ENCODE results near the gene CD300LD. TPM values are rescaled to one million over a fixed set of nuclear protein-coding genes. Genes with fewer than 3 reads are reported as not detected.
A peak's percentile ranks its signal among the peaks of the same experiment; 100 is the strongest.
"Not testable (repeated sequence)": the region's sequence is repeated elsewhere in the genome, so short reads cannot be mapped to it uniquely, and the experiment has no call there.

Gene CD300LD
- not detected in 2 replicates for total RNA-seq (2014; rRNA removed; shearing (Covaris generic))

DNA sequence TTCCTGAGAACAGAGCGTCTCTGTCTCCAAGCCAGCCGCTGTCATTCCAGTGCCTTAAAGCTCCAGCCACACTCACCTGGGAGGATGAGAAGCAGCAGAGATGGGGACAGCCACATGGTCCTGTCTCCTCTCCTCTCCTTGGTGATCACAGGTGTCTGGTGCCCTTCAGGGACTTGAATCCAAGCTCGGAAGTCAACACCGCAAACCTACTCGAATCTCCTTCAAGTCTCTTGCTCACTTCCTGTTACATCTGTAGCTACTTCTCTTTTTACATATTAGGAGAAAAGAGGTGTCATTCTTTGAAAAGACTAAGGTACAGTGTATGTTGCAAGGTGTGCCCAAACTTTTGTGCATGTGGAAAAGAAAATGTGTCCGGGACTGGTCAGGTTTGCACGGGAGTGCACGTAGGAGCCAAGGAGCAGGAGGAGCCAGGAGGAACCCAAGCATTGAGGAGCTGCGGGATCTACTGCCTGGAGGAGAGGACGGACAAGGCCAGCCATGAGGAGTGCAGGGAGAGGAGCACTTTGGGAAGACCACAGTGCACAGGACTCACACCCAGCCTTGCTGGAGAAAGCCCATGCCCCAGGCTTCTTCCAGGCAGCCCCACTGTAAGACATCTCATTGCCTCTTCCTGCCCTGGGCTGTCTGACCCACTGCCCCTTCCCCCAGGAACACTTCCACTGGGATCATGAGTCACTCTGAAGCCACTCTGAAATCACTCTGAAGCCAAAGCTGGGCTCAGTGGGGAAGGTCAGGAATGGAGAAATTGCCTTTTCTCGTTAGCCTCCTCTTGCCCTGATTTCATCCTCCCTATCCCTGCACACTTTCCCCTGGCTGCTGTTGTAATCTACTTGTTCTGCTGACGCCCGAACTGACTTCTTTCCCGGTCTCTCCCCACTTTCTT, at the start of gene CD300LD:
Gene CD300LD, minus strand, starts transcription at position 197 of the 904 bp plus-strand sequence. Its CDS starts 81 bp downstream, at position 116.
- DNase-seq (ENCODE audit: low read depth) = peak; percentile 37

DNA sequence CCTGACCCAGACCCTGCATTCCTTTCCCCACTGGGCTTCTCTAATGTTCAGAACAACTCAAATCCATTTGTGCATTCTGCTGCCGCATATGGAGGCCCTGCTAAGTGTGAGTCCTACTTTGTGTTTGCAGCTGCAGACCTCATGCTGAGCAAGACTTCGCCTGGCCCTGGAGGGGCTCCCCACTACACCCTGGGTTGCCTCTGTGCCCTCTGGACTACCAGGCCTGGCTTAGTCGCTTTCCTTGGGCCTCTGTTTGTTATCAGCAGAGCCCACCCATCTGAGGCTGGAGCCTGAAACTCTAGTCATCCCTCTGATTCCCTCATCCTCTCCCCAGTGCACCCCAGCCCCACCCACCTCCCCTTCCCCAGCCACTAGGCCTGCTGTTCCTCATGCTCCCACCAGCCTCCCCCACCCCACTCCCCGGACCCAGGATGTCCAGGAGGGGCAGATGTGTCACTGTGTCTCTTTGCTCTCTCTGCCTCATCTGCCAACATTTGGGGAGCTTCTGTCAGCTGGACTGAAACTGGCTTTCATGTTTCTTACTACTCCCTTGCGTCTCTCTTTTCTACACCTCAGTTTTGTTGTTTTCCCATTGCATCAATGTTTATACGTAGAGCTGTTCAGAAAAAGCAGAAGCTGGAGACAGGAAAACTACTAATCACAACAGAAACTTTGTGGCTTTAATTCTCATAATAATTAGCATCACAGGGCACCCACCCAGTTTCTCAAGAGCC, 49.3 kb upstream of the CD300LD start:
- no peak for DNase-seq (ENCODE audit: low read depth)

DNA sequence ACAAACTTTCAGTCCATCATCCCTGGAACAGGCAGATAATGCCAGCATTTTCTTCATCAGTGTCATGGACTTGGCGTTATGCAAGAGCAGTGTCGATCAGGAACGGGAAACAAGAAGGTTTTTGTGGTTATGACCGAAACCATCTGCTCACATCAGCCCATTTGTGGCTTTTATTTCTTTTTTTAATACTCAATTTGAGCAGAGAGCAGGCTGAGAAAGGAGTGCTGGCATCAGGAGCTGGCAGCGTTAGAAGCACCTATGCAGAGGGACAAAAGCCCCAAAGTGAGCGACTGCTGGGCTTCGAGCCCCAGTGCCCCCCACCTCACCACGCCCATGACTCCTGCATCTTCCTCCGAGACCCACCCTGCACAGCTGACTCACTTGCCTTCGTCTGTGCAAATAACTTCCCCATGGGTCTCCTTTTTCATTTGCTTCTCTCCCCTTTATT, 47.6 kb upstream of the CD300LD start:
- DNase-seq (ENCODE audit: low read depth) = no peak

DNA sequence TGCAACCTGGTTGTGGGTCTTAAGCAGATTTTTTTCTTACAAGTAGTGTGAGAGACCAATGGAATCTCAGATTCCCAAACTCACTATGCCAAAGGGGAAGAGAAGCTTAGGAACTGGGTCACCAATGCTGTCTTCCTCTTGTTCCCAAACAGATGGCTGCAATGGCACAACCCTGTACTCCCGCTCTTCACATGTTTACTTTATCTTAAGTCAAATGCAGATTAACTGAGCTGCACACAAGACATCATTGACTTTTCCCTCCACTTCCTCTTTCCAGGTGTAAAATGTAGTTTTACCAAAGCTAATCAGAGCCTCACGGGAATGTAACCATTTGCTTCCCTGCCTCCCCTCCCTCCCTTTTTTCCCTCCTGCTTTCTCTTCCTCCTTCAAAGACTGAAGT, 45.8 kb upstream of the CD300LD start:
- DNase-seq (ENCODE audit: low read depth) = no peak

DNA sequence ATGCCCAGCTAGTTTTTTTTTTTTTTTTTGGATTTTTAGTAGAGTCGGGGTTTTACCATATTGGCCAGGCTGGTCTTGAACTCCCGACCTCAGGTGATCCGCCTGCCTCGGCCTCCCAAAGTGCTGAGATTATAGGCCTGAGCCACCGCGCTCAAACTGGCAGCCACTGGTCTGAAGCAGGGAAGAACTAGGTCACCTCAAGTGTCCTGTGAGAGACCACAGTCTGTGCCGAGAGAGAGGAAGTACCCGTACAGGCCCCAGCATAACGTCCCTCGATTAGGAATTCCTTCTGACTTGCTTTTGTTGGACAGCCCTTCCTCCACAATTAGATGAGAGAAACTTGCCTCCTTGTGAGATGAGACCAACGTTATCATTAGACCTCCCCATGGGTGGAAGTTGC, 45.2 kb upstream of the CD300LD start:
- no peak for DNase-seq (ENCODE audit: low read depth)

DNA sequence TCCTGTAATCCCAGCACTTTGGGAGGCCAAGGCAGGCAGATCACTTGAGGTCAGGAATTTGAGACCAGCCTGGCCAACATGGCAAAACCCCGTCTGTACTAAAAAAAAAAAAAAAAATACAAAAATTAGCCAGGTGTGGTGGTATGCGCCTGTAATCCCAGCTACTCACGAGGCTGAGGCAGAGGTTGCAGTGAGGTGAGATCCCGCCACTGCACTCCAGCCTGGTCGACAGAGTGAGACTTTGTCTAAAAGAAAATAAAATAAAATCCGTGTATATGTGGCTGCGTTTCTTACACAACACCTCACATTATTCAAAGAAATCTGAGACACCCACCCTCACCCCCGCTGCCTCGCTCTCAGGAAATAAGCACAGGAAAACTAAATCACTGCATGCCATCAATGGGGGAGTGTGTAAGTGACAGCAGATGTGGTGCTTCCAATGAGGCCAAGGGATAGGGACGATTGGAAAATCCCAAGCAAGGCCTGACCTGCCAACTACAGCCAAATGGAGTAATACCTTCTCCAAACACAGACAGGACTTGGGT, 44.5 kb upstream of the CD300LD start:
- DNase-seq (ENCODE audit: low read depth) = not testable (repeated sequence)

DNA sequence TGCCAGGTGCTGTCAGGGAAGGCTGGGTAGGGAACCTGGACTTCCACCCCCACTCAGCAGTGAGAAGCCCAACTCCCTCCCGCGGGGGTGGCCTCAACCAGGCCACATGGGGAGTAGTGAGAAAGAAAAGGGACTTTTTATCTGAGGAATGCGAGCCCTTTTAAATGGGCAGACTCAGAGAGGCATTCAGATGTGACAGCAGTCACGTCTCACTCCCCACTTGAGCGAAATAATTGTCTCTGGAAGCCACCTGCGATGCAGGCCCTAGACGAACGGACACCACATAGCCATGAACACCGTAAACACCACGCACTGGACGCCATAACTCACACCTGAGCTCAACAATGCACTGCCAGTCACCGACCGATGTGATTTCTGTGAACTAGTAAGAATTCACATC, 43.3 kb upstream of the CD300LD start:
- no peak for DNase-seq (ENCODE audit: low read depth)

GRCh38 chr17:74633326-74633725, 41.2 kb upstream of the CD300LD start:
- no peak for DNase-seq (ENCODE audit: low read depth)

GRCh38 chr17:74632617-74633016, 40.5 kb upstream of the CD300LD start:
- no peak for DNase-seq (ENCODE audit: low read depth)

- peak; percentile 28 for DNase-seq (ENCODE audit: low read depth)
These were observed 39.7 kb upstream of the CD300LD start for GRCh38 chr17:74631468-74632450.

DNA sequence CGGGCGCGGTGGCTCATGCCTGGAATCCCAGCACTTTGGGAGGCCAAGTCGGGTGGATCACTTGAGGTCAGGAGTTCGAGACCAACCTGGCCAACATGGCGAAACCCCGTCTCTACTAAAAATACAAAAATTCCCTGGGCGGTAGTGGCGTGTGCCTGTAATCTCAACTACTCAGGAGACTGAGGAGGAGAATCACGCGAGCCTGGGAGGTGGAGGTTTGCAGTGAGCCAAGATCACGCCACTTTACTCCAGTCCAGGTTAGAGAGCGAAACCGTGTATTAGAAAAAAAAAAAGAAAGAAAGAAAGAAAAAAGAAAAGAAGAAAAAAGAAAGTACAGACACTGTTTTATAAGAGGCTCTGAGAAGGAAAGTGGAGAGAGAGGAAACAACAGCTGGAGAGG, 38.2 kb upstream of the CD300LD start:
- DNase-seq (ENCODE audit: low read depth) = not testable (repeated sequence)

GRCh38 chr17:74625661-74626060, 33.6 kb upstream of the CD300LD start:
- DNase-seq (ENCODE audit: low read depth) = no peak

DNA sequence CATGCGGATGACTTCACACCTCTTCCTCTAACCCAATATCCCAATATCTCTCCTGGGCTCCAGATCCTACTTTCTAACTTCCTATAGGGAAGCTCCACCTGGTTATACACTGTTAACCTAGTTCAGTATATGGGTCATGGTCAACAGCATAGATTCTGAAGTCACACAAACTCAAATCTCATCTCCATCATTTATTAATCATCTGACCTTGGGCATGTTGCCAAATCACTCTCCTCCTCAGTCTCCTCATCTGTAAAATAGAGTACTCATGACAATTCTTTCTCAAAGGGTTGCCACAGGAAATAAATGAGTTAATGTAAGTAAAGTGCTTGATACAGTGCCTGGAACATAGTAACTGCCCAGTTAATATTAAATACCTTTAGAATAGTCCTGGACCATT, 32.0 kb upstream of the CD300LD start:
- DNase-seq (ENCODE audit: low read depth) = no peak

DNA sequence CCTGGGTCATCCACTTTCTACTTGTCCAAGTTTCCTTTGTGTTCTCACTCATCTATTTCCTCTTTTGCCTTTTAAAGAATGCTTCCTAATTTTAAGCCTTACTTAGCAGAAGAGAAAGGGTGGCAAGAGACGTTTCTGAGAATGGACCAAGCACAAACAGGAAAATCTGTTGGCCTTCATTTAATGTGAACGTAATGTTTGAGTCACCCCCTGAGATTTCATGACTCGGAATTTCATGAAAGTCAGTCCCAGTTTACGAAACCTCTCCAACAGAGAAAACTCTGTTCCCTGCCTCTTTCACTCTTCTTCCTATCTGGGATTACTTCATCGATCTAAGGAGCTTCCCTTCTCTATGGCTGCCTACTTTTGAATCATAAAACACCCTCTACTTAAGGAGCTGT, 31.6 kb upstream of the CD300LD start, which contains the start of gene CD300E:
Gene CD300E, minus strand, starts transcription at position 46 of the 401 bp plus-strand sequence. CDS start 117 bp downstream, outside the sequence.
- DNase-seq (ENCODE audit: low read depth) = no peak

DNA sequence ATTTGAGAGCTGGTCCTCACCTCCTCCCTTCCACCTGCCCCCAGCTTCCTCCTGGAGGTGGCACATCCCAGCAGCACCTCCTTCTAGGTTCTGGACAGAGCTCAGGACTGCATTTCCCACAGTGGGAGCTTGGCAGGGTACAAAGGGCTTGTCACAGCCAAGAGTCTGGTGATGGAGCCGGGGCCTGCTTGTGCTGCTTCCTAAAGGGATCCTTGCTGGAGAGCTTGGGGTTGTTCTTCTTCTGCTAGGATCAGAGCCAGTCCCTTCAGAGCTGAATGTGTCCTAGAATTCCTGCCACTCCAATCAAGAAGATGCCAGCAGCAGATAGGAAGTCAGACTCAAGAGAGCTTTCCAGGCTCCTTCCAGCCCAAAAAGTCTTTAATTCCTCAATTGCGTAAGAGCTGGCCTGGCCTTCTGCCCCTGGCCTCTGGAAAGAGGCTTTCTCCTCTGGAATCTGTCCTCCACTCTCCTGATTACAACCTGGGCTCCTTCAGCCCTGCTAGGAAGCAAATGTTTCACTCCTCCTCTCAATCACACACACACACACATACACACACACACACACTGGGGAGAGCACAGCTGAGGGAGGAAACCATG, 27.1 kb upstream of the CD300LD start:
- DNase-seq (ENCODE audit: low read depth) = no peak

DNA sequence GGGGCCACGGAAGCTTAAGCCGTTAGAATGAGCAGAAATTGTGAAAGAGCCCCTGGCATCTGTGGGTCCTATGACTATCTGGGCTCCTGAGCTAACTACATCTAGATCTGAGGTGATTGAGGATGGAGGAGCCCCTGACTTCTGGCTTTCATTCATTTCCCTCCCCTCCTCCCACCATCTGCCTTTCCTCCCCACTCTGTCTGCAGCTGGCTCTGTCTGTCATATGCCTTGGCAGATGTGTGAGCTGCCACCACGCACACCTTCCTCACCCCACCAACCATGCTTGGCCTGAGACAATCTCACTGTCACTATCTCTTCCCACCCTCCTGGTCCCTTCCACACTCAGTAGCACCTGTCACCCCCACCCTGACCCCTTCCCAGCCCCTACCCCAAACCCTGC, 26.4 kb upstream of the CD300LD start:
- no peak for DNase-seq (ENCODE audit: low read depth)

DNA sequence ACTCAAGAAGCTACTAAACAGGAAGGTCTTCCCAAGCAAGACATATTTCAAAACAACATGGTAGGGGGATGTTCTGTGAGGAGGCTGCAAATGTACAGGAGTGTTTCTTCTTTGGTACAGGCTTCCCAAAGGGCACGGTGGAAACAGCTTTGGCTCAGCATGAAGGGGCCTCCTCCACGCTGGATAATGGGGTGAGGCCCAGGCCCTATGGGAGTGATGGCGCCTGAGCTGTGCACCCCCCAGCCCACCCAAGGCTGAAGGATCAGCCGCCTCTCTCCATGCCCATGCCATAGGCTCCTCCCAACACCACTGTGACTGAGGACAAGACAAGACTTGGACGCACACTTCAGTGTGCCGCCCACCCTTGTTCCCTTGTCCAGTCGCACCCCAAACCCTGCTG, 24.6 kb upstream of the CD300LD start:
- no peak for DNase-seq (ENCODE audit: low read depth)

DNA sequence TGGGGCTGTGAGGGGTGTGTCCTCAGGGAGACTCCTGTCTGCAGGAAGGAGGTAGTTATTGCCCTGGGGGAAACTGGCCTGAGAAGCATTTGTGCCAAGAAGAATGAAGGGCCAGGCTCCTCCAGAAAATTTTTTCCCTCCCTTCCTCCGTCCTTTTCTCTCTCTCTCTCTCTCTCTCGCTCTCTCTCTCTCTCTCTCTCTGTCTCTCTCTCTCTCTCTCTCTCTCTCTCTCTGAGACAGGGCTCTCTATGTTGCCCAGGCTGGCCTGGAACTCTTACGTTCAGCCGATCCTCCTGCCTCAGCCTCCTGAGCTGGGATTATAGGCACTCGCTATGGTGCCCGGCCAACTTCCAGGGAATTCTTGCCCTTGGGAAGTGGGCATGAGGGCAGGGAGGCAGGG, 20.0 kb upstream of the CD300LD start:
- no peak for DNase-seq (ENCODE audit: low read depth)

- DNase-seq (ENCODE audit: low read depth) = no peak
These were observed 18.0 kb upstream of the CD300LD start for GRCh38 chr17:74610108-74610507.

GRCh38 chr17:74608511-74608910, 16.4 kb upstream of the CD300LD start:
- no peak for DNase-seq (ENCODE audit: low read depth)

DNA sequence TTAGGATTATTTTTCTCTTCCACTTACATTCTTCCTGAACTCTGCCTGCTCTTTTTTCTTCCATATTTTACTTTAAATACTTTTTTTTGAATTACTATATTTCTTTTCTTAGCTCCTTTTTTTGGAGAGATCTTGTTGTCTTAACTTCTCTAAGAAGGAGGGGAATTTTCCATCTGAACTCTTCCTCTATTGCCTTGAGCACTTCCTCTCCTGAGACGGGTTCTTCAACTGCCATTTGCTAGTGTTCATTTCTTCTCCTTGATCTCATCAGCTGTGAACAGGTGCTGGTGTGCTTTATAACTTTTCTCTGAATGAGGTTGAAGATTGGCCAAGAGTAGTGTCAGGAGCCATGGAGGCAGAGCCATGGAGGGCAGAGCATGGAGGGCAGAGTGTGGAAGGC, 15.1 kb upstream of the CD300LD start:
- no peak for DNase-seq (ENCODE audit: low read depth)

All from Daoy (cell line).